K562 (cell line): Measurements from ENCODE around the gene HEMGN. TPM values are rescaled to one million over a fixed set of nuclear protein-coding genes. Genes with fewer than 3 reads are reported as not detected.

Source experiments
- CHD4 ChIP-seq: fragments of 200-600 bp; sonication (generic); IDR thresholded peaks from 3 replicates; pipeline ENCODE4 v1.6.1; 2012; ENCODE audit warnings: low read depth, mild to moderate bottlenecking, mixed read lengths, low read length, inconsistent platforms; ENCODE audit not compliant: insufficient read depth, insufficient replicate concordance, poor library complexity, severe bottlenecking
- E2F3 ChIP-seq: fragments of 250-450 bp; sonication (Bioruptor Pico); IDR thresholded peaks from 2 replicates; pipeline ENCODE4 v1.4.0; 2020; ENCODE audit warnings: mild to moderate bottlenecking
- GABPA ChIP-seq: fragments of 200-800 bp; sonication (Bioruptor generic); conservative IDR thresholded peaks from 2 replicates; pipeline ENCODE4 v1.6.1; 2016; ENCODE audit warnings: low read depth, missing genetic modification characterization, missing compliant biosample characterization
- GTF2E2 ChIP-seq: fragments of 200-800 bp; sonication (Bioruptor generic); IDR thresholded peaks from 2 replicates; pipeline ENCODE4 v1.6.1; 2016; ENCODE audit warnings: missing genetic modification characterization, missing compliant biosample characterization
- JUND ChIP-seq, 2 experiments: IDR thresholded peaks; 2 replicates in 1 of 2; 3 replicates in 1 of 2; pipeline ENCODE4 v1.6.1; 2011; ENCODE audit warnings: borderline replicate concordance in 2 of 2, low read depth in 2 of 2, low read length in 2 of 2, improper control_type of control experiment in 1 of 2, missing biosample characterization in 1 of 2, missing genetic modification characterization in 1 of 2, missing genetic modification reagents in 1 of 2
- NCOA1 ChIP-seq: fragments of 450-650 bp; IDR thresholded peaks from 2 replicates; pipeline ENCODE4 v1.6.1; 2016; ENCODE audit warnings: low read depth
- ZNF347 ChIP-seq: fragments of 450-650 bp; formaldehyde crosslinking; IDR thresholded peaks from 2 replicates; pipeline ENCODE4 v1.4.0; 2020; ENCODE audit warnings: low read depth, mild to moderate bottlenecking, moderate library complexity
- ZNF507 ChIP-seq: conservative IDR thresholded peaks from 2 replicates; pipeline ENCODE4 v1.6.1; 2017; ENCODE audit warnings: missing genetic modification characterization, missing compliant biosample characterization
- polyA plus RNA-seq, 8 experiments: library from polyadenylated mRNA; depleted of rRNA in 4 of 8; stranded (reverse) in 5 of 8; unstranded in 3 of 8; fragments of >200 nt; fragmentation: Nextera tagmentation in 2 of 8; fragmentation: Illumina TruSeq in 1 of 8; extraction: Ambion mirVana in 2 of 8; extraction: Trizol in 1 of 8; gene quantifications; 2 replicates each; pipeline versions ENCODE4 v1.2.1 to v1.2.3, GENCODE V29; 2011 to 2014; ENCODE audit warnings: inconsistent platforms in 1 of 8, missing spikeins in 1 of 8
- total RNA-seq, 7 experiments: library from RNA; depleted of rRNA in 6 of 7; stranded (reverse); fragments of >200 nt in 6 of 7; fragmentation: Illumina TruSeq in 2 of 7; extraction: Trizol in 2 of 7; gene quantifications; 2 replicates each; pipeline versions ENCODE4 v1.2.1 to v1.2.3, GENCODE V29; 2011 to 2021; ENCODE audit warnings: low replicate concordance in 1 of 7
- TF ChIP-seq, protein P1 (sequence below): fragments of 450-650 bp; IDR thresholded peaks from 2 replicates; pipeline ENCODE4 v1.6.1; 2016; ENCODE audit warnings: low read depth, mild to moderate bottlenecking, moderate library complexity
- TF ChIP-seq, protein P2 (sequence below): fragments of 450-650 bp; IDR thresholded peaks from 2 replicates; pipeline ENCODE4 v1.6.1; 2016; ENCODE audit warnings: low read depth
- TF ChIP-seq, protein P3 (sequence below): fragments of 250-450 bp; sonication (Bioruptor Pico); IDR thresholded peaks from 2 replicates; pipeline ENCODE4 v1.5.0; 2021; ENCODE audit warnings: mild to moderate bottlenecking, borderline replicate concordance
- TF ChIP-seq, protein P4 (sequence below): fragments of 250-450 bp; sonication (Bioruptor Pico); IDR thresholded peaks from 2 replicates; pipeline ENCODE4 v1.4.0; 2020; ENCODE audit warnings: borderline replicate concordance

Gene HEMGN
- total and polyA plus RNA-seq, 9 of the 15 experiments (the other 6 are each of a cell fraction or from before 2014, with no cell fraction given), result 56.3 to 258 (median 137) TPM

DNA sequence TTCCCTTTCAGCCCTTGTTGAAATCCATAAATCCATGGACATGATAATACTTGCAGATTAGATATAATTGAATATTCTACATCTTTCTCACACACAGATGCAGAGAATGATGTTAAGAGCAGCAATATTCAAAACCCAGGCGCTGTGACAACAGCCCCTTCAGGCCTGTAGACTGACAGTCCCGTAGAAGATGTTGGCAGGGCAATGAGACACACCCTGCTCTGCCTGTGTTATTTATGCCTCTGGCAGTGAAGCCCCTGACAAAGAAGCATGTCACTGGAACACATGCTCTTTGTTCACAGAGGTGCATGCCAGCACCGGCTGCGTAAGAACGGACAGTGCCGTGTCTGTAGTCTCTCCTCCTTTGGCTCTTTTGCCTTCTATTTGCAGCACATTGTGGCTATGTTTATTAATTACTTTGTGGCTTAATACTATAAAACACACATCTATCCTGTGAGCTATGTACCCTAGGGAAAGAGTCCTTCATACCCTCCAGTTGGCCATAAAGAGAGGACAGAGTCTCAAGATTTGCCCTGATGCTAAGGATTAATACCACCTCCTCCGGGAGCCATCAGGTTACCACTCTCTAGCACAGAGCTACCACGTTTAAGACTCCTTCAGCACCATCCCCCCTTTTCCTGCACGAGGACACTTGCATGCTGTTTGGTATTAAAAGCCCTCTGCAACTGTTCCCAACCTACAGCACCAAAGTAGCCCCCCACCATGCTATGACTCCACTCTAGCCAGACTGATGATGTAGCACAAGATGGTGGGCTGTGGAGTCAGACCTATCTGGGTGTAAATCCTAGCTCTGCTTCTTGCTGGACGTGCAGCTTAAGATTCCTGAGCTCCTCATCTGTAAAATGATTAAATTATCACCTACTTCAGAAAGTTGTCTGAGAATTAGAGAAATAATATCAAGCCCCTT lies 43.2 kb upstream of the HEMGN start (continued):
- TF ChIP-seq, protein P1, sequence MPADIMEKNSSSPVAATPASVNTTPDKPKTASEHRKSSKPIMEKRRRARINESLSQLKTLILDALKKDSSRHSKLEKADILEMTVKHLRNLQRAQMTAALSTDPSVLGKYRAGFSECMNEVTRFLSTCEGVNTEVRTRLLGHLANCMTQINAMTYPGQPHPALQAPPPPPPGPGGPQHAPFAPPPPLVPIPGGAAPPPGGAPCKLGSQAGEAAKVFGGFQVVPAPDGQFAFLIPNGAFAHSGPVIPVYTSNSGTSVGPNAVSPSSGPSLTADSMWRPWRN, result no peak
- TF ChIP-seq ZNF347 (no peak), NCOA1 (no peak), ZNF507 (tag) (no peak), GABPA (tag) (no peak), CHD4 (no peak), JUND (IDR thresholded peaks at IDR 0.05; ENCODE audit: borderline replicate concordance, low read depth, low read length) (peak; percentile 17; the same call in 1 of the 2 replicates), JUND (tag; IDR thresholded peaks at IDR 0.05; ENCODE audit: borderline replicate concordance, low read depth, low read length) (peak; percentile 15; the same call in 1 of the 3 replicates), GTF2E2 (no peak), E2F3 (CRISPR knock-in tag) (0 out of 2 replicates have a peak, but pooled peaks have one; percentile 22)
- TF ChIP-seq, protein P2, sequence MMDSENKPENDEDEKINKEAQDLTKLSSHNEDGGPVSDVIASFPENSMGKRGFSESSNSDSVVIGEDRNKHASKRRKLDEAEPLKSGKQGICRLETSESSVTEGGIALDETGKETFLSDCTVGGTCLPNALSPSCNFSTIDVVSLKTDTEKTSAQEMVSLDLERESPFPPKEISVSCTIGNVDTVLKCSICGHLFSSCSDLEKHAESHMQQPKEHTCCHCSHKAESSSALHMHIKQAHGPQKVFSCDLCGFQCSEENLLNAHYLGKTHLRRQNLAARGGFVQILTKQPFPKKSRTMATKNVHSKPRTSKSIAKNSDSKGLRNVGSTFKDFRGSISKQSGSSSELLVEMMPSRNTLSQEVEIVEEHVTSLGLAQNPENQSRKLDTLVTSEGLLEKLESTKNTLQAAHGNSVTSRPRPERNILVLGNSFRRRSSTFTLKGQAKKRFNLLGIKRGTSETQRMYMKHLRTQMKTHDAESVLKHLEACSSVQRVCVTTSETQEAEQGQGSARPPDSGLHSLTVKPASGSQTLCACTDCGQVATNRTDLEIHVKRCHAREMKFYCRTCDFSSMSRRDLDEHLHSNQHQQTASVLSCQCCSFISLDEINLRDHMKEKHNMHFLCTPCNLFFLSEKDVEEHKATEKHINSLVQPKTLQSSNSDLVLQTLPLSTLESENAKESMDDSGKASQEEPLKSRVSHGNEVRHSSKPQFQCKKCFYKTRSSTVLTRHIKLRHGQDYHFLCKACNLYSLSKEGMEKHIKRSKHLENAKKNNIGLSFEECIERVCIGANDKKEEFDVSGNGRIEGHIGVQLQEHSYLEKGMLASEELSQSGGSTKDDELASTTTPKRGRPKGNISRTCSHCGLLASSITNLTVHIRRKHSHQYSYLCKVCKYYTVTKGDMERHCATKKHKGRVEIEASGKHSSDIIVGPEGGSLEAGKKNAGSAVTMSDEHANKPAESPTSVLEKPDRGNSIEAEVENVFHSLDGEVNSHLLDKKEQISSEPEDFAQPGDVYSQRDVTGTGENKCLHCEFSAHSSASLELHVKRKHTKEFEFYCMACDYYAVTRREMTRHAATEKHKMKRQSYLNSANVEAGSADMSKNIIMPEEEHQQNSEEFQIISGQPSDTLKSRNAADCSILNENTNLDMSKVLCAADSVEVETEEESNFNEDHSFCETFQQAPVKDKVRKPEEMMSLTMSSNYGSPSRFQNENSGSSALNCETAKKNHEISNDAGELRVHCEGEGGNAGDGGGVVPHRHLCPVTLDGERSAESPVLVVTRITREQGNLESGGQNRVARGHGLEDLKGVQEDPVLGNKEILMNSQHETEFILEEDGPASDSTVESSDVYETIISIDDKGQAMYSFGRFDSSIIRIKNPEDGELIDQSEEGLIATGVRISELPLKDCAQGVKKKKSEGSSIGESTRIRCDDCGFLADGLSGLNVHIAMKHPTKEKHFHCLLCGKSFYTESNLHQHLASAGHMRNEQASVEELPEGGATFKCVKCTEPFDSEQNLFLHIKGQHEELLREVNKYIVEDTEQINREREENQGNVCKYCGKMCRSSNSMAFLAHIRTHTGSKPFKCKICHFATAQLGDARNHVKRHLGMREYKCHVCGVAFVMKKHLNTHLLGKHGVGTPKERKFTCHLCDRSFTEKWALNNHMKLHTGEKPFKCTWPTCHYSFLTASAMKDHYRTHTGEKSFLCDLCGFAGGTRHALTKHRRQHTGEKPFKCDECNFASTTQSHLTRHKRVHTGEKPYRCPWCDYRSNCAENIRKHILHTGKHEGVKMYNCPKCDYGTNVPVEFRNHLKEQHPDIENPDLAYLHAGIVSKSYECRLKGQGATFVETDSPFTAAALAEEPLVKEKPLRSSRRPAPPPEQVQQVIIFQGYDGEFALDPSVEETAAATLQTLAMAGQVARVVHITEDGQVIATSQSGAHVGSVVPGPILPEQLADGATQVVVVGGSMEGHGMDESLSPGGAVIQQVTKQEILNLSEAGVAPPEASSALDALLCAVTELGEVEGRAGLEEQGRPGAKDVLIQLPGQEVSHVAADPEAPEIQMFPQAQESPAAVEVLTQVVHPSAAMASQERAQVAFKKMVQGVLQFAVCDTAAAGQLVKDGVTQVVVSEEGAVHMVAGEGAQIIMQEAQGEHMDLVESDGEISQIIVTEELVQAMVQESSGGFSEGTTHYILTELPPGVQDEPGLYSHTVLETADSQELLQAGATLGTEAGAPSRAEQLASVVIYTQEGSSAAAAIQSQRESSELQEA, result no peak
- TF ChIP-seq, protein P3, sequence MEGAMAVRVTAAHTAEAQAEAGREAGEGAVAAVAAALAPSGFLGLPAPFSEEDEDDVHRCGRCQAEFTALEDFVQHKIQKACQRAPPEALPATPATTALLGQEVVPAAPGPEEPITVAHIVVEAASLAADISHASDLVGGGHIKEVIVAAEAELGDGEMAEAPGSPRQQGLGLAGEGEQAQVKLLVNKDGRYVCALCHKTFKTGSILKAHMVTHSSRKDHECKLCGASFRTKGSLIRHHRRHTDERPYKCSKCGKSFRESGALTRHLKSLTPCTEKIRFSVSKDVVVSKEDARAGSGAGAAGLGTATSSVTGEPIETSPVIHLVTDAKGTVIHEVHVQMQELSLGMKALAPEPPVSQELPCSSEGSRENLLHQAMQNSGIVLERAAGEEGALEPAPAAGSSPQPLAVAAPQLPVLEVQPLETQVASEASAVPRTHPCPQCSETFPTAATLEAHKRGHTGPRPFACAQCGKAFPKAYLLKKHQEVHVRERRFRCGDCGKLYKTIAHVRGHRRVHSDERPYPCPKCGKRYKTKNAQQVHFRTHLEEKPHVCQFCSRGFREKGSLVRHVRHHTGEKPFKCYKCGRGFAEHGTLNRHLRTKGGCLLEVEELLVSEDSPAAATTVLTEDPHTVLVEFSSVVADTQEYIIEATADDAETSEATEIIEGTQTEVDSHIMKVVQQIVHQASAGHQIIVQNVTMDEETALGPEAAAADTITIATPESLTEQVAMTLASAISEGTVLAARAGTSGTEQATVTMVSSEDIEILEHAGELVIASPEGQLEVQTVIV, result no peak
- TF ChIP-seq, protein P4, sequence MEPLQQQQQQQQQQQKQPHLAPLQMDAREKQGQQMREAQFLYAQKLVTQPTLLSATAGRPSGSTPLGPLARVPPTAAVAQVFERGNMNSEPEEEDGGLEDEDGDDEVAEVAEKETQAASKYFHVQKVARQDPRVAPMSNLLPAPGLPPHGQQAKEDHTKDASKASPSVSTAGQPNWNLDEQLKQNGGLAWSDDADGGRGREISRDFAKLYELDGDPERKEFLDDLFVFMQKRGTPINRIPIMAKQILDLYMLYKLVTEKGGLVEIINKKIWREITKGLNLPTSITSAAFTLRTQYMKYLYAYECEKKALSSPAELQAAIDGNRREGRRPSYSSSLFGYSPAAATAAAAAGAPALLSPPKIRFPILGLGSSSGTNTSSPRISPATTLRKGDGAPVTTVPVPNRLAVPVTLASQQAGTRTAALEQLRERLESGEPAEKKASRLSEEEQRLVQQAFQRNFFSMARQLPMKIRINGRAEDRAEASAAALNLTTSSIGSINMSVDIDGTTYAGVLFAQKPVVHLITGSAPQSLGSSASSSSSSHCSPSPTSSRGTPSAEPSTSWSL (CRISPR knock-in tag), result 0 out of 2 replicates have a peak, but pooled peaks have one; percentile 24
